ENCODE results near the gene CAMK1D. TPM values are rescaled to one million over a fixed set of nuclear protein-coding genes. Genes with fewer than 3 reads are reported as not detected.

Gene CAMK1D
- total and polyA plus RNA-seq, 2 of the 8 experiments (the other 6 are each of a cell fraction or from before 2014, with no cell fraction given), result 3.5 to 10.6 TPM

DNA sequence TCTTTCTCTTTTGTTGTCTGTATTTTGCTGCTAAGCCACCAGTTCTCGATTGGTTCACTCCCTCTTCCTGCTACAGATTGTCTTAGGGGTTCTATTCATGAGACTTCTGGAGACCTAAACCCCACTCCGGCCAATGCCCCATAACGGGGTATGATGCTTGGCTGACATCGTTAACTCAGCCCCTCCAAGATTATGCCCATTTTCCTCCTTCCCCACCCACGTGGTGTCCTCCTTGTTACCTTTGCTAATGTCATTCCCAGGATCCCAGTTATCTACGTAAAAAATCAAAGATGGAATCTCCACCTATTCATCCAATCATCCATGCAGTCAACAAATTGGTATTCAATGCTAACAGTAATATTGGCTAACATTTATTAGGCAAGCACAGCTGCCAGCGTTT, 228.3 kb downstream of the CAMK1D start:
- Histone ChIP-seq H3K18ac (ENCODE audit: extremely low read depth, low read length) (no peak overlapping the region), H4K8ac (ENCODE audit: extremely low read depth, insufficient read depth, low read length) (no peak overlapping the region), H3K4me1 (replicated peaks in 1 of 4; ENCODE audit: control insufficient read depth in 3 of 4, insufficient read depth in 4 of 4, low read length in 3 of 4) (no peaks in the 10 kb centered on the region), H2AK5ac (ENCODE audit: low read depth, low read length) (no peak overlapping the region), H2BK120ac (replicated peaks; ENCODE audit: low read depth, low read length) (no peak overlapping the region), H3K4ac (replicated peaks; ENCODE audit: insufficient read length, low read depth, low read length) (no peak overlapping the region), H3K9me3 (ENCODE audit: insufficient read depth in 2 of 2, low read depth in 1 of 2, low read length in 1 of 2) (peaks cover 11 to 15% of the 10 kb centered on the region in 2 experiments; a peak in 3 of 4 replicates), H3K9ac (replicated peaks in 1 of 4; ENCODE audit: extremely low read depth in 1 of 4, low read depth in 3 of 4, low read length in 3 of 4) (no peak overlapping the region), H2BK15ac (ENCODE audit: low read length) (no peak overlapping the region), H3K23me2 (ENCODE audit: low read depth, low read length) (no peaks in the 10 kb centered on the region), H2BK12ac (ENCODE audit: low read depth, low read length) (no peak overlapping the region), H3K79me2 (ENCODE audit: control insufficient read depth in 1 of 2, insufficient read depth in 2 of 2, low read length in 2 of 2) (no peaks in the 10 kb centered on the region), H3K23ac (ENCODE audit: insufficient read length) (no peak overlapping the region), H3K36me3 (ENCODE audit: control insufficient read depth in 2 of 4, insufficient read depth in 4 of 4, low read length in 3 of 4) (peaks cover 0 to 2% (median 0%) of the 10 kb centered on the region in 4 experiments; a peak in 1 of 8 replicates), H3K4me3 (ENCODE audit: extremely low read depth in 1 of 4, insufficient read depth in 2 of 4, low read depth in 3 of 4, low read length in 4 of 4) (no peak overlapping the region), H3K27ac (ENCODE audit: low read depth, low read length) (no peak overlapping the region), H3K4me2 (ENCODE audit: insufficient read depth in 1 of 2, low read depth in 2 of 2, low read length in 2 of 2) (no peak overlapping the region), H2BK20ac (ENCODE audit: low read length) (no peak overlapping the region), H2BK5ac (ENCODE audit: low read depth, low read length) (no peak overlapping the region), H3K56ac (replicated peaks; ENCODE audit: insufficient read length, low read depth, low read length) (no peak overlapping the region), H4K5ac (ENCODE audit: insufficient read length, low read depth, low read length) (no peak overlapping the region), H4K91ac (replicated peaks; ENCODE audit: insufficient read length, low read length) (no peak overlapping the region), H4K20me1 (replicated peaks in 1 of 2; ENCODE audit: control insufficient read depth in 1 of 2, insufficient read depth in 2 of 2, low read length in 2 of 2) (no peaks in the 10 kb centered on the region), H3K27me3 (replicated peaks in 1 of 4; ENCODE audit: control insufficient read depth in 3 of 4, extremely low read depth in 1 of 4, insufficient read depth in 3 of 4, low read length in 3 of 4) (no peaks in the 10 kb centered on the region), H3K79me1 (ENCODE audit: low read depth, low read length) (no peaks in the 10 kb centered on the region), H2AFZ (ENCODE audit: low read length) (no peak overlapping the region), H3K14ac (ENCODE audit: insufficient read length) (no peak overlapping the region)
- DNase-seq (ENCODE audit: low read depth in 1 of 2, low spot score in 2 of 2), result no peak
- ChIA-PET CTCF (ENCODE audit: partially characterized antibody) (interaction anchor here (1.0 kb wide), 1 partner anchor 10 kb away, joined by 4 read pairs; no protein-coding TSS in a partner anchor), POLR2A (ENCODE audit: partially characterized antibody) (no interaction called here)
- WGBS, 2 experiments (ENCODE audit: extremely low coverage in 1 of 2, insufficient coverage in 1 of 2, insufficient read length in 1 of 2, insufficient replicate concordance in 2 of 2, low coverage in 1 of 2, low lambda C conversion rate in 2 of 2, missing lambda C conversion rate in 1 of 2), result 95% methylated on average over 7 of the region's 7 CpGs; no CpG with 5 or more reads in 1 of the 2 experiments
- no peak for FAIRE-seq
- TF ChIP-seq SAP30 (IDR thresholded peaks at IDR 0.05; ENCODE audit: insufficient read depth, insufficient replicate concordance, low read length) (no peak), BACH1 (IDR thresholded peaks at IDR 0.05; ENCODE audit: low read length) (no peak), TAF7 (optimal IDR thresholded peaks at IDR 0.05; ENCODE audit: borderline replicate concordance, low read depth, low read length) (no peak), KDM4A (IDR thresholded peaks at IDR 0.05; ENCODE audit: low read depth, low read length, severe bottlenecking) (no peak), CTBP2 (IDR thresholded peaks at IDR 0.05; ENCODE audit: borderline replicate concordance, insufficient read depth, insufficient read length, low read length) (no peak), GABPA (IDR thresholded peaks at IDR 0.05; ENCODE audit: borderline replicate concordance, insufficient read depth, low read length) (no peak), POLR2AphosphoS5 (IDR thresholded peaks at IDR 0.05; ENCODE audit: low read depth, low read length) (no peak), JUN (IDR thresholded peaks at IDR 0.05; ENCODE audit: low read depth, low read length) (no peak), PHF8 (conservative IDR thresholded peaks at IDR 0.05; ENCODE audit: low read depth, low read length) (no peak), SIX5 (IDR thresholded peaks at IDR 0.05; ENCODE audit: low read depth, low read length) (no peak)
- TF ChIP-seq, protein P1, sequence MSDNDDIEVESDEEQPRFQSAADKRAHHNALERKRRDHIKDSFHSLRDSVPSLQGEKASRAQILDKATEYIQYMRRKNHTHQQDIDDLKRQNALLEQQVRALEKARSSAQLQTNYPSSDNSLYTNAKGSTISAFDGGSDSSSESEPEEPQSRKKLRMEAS (IDR thresholded peaks at IDR 0.05), result no peak

Measured in H1 (cell line).